H7 (cell line): ENCODE measurements around the gene GARIN5B. TPM values are rescaled to one million over a fixed set of nuclear protein-coding genes. Genes with fewer than 3 reads are reported as not detected.

Source experiments
- DNase-seq: peaks from one replicate; pipeline ENCODE4 v3.0.0; 2012
- H3K27me3 ChIP-seq: 2 replicates; pipeline ENCODE4 v1.6.0; 2011; ENCODE audit warnings: mild to moderate bottlenecking, low read length; ENCODE audit not compliant: control insufficient read depth, insufficient read depth
- H3K36me3 ChIP-seq: replicated peaks from 2 replicates; pipeline ENCODE4 v1.5.1; 2011; ENCODE audit warnings: low read length; ENCODE audit not compliant: control insufficient read depth, insufficient read depth
- H3K4me3 ChIP-seq: 2 replicates; pipeline ENCODE4 v1.5.1; 2011; ENCODE audit warnings: low read depth, mild to moderate bottlenecking, control low read depth, low read length, moderate library complexity; ENCODE audit not compliant: insufficient read depth
- total RNA-seq: library from RNA; depleted of rRNA; stranded (reverse); fragments of >200 nt; shearing (Covaris generic); gene quantifications from 2 replicates; pipeline ENCODE4 v1.2.3, GENCODE V29; 2014

GARIN5B gene
- total RNA-seq, 1 experiment from 2014 or later, result not detected

- Histone ChIP-seq H3K4me3 (peak overlapping the region; percentile 94), H3K36me3 (peaks cover 19% of the 10 kb centered on the region), H3K27me3 (peaks cover 14% of the 10 kb centered on the region; the same call in 1 of the 2 replicates)
- DNase-seq, result peak; percentile 88
Observed at GRCh38 chr19:55383279-55384130, 20.4 kb upstream of the GARIN5B start.

- no peak overlapping the region for H3K4me3 ChIP-seq
- DNase-seq, result no peak
- peaks cover 20% of the 10 kb centered on the region for H3K27me3 ChIP-seq
- H3K36me3 ChIP-seq, result peaks cover 11% of the 10 kb centered on the region
Observed at GRCh38 chr19:55382522-55383054, 19.5 kb upstream of the GARIN5B start.

GRCh38 chr19:55382013-55382412 is 19.0 kb upstream of the GARIN5B start:
- Histone ChIP-seq H3K36me3 (peaks cover 5% of the 10 kb centered on the region), H3K4me3 (no peak overlapping the region), H3K27me3 (peaks cover 23% of the 10 kb centered on the region)
- DNase-seq, result no peak

- H3K4me3 ChIP-seq, result no peak overlapping the region
- DNase-seq, result peak; percentile 40
- H3K27me3 ChIP-seq, result peaks cover 20% of the 10 kb centered on the region
- no peaks in the 10 kb centered on the region for H3K36me3 ChIP-seq
Observed at GRCh38 chr19:55379174-55379573, 16.1 kb upstream of the GARIN5B start.

GRCh38 chr19:55377356-55378131 is 14.5 kb upstream of the GARIN5B start:
- Histone ChIP-seq H3K4me3 (peak overlapping the region; percentile 43), H3K36me3 (no peaks in the 10 kb centered on the region), H3K27me3 (peaks cover 12% of the 10 kb centered on the region)
- peak; percentile 89 for DNase-seq

DNA sequence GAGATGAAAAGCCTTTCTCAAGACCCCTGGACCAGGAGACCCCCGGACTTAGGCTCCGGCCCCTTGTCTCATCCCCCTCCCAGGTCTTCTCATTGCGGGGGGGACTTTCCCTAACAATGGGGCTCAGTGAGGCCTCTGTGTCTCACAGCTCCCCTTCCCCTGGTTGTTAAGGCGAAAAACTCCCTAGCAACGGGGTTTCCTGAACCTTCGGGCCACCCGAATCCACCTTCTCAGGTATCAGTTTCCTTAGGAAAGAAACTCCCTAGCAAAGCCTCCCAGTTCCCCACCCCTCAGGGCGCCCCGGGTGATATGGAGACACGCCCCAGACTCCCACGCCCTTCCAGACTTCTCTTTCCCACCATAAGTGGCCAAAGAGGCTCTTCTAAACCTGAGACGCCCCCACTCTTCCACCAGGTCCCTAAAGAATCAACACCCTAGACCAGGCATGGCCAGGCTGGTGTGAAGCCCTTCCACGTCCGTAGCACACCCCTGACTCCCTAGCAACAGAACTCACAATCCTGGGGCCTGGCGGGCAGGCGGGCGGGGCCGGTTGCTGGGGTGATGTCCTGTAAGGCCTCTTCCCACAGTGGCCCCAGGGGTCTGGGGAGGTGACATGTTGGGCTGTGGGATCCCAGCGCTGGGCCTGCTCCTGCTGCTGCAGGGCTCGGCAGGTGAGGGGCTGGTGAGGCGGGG is 13.3 kb upstream of the GARIN5B start, which contains the start of gene TMEM190:
TSS of gene TMEM190 (plus strand) at position 586 of the 693 bp plus-strand sequence. CDS start at position 614, 28 bp downstream.
- peak within 1 kb of the TSS; percentile 43 for H3K4me3 ChIP-seq
- peaks cover 20% of the 10 kb centered on the region for H3K27me3 ChIP-seq
- H3K36me3 ChIP-seq, result no peaks in the 10 kb centered on the region
- peak; percentile 84 for DNase-seq

- peak; percentile 88 for DNase-seq
- peaks cover 36% of the 10 kb centered on the region for H3K27me3 ChIP-seq
Observed at GRCh38 chr19:55373993-55374757, 11.1 kb upstream of the GARIN5B start.

DNA sequence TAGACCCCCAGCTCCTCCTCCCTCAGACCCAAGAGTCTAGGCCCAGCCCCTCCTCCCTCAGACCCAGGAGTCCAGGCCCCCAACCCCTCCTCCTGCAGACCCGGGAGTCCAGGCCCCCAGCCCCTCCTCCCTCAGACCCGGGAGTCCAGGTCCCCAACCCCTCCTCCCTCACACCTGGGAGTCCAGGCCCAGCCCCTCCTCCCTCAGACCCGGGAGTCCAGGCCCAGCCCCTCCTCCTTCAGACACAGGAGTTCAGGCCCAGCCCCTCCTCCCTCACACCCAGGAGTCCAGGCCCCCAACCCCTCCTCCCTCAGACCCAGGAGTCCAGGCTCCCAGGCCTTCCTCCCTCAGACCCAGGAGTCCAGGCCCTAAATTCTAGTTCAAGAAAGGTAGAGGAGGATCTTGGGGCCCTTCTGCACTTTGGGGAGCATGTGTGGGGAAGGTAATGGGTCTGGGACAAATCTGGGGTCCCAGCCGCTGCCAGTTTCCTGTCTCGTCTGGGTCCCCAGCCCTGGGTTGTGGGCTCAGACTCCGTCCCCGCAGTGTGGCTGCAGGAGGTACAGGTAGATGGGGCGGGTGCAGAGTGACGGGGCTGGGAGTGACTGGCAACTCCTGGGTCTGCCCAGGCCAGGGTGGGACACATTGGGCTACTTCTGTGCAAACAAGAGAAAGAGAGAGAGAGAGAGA is 10.4 kb upstream of the GARIN5B start:
- no peaks in the 10 kb centered on the region for H3K36me3 ChIP-seq
- peak; percentile 82 for DNase-seq
- H3K27me3 ChIP-seq, result peaks cover 41% of the 10 kb centered on the region
- H3K4me3 ChIP-seq, result no peak overlapping the region

More at GRCh38 chr19:55373993-55374757, 11.1 kb upstream of the GARIN5B start:
- no peaks in the 10 kb centered on the region for H3K36me3 ChIP-seq
- H3K4me3 ChIP-seq, result no peak overlapping the region

- Histone ChIP-seq H3K4me3 (no peak overlapping the region), H3K27me3 (peaks cover 39% of the 10 kb centered on the region), H3K36me3 (no peaks in the 10 kb centered on the region)
- DNase-seq, result peak; percentile 73
Observed at GRCh38 chr19:55372316-55373081, 9.4 kb upstream of the GARIN5B start.

DNA sequence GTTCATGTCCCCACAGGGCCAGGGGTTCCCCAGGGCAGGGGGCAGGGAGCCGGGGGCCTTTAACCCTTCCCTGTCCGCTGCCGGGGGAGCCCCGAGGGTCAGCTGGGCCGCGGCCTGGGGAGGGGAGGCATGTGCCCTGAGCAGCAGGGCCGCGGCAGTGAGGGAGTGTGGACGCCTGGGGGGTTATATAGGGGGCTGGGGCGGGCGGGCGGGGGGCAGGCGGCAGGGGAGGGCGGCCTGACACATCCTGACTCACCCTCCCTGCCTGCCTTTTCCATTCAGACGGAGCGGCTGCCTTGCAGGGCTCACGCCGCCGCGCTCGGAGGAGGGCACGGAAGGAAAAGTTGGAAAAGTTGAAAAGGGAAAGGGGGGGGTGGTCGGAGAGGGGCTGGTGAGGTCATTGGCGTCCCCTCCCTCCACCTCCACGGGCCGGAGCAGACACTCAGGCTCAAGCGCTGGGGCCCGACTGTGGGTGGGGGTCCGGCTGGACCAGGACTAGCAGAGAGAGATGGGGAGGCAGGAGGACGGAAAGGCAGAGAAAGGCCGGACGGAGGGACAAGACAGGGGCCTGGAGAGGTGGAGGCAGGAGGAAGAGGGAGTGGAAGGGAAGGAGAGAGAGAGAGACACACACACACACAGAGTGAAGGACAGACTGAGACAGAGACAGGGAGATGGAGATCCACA is 7.4 kb upstream of the GARIN5B start, which contains the start of gene IL11:
TSS of gene IL11 (minus strand) at position 159 of the 684 bp plus-strand sequence. CDS start at position 6, 153 bp downstream.
- H3K36me3 ChIP-seq, result no peaks in the 10 kb centered on the region
- peak within 1 kb of the TSS; percentile 59 for H3K4me3 ChIP-seq
- peaks cover 36% of the 10 kb centered on the region for H3K27me3 ChIP-seq
- DNase-seq, result no peak

DNA sequence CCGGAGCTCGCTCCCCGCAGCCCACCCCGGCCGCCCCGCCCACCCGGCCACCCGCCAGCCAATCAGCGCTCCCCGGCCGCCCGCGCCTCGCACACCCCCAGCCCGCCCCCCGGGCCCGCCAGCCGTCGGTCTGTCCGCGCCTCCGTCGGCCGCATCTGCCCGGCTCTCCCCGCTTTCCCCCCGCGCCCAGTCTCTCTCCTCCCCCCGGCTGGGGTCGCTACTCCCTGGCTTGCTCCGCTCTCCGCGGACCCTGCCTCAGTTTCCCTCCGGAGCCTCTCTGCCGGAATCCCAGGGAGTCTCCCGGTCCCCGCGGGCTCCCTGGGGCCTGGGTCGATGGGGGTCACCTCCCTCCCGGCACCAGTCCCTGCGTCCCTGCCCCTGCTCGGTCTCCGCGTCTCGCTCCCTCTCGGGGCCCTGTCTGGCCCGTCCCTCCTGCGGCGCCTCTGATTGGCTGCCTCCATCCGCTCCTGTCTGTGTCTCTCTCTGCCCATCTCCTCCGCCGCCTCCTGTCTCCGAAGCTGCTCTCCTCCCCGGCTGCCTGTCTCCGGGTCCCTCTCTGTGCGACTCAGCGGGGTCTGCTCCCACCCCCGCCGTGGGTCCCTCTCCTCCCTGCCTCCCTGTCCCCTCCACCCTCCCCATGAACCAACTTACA is 6.7 kb upstream of the GARIN5B start:
- no peaks in the 10 kb centered on the region for H3K36me3 ChIP-seq
- peak; percentile 99 for DNase-seq
- H3K4me3 ChIP-seq, result peak overlapping the region; percentile 59
- H3K27me3 ChIP-seq, result peaks cover 36% of the 10 kb centered on the region
